NCI-H748 treated with DMSO at 0.1 percent for 48 hours (cell line): ENCODE results near the gene PGRMC2.
A peak's percentile ranks its signal among the peaks of the same experiment; 100 is the strongest.
"Not testable (repeated sequence)": the region's sequence is repeated elsewhere in the genome, so short reads cannot be mapped to it uniquely, and the experiment has no call there.

Source experiments
- DNase-seq: peaks from one replicate; lab custom pipeline; 2025; lab: John Stamatoyannopoulos, UW

PGRMC2 gene

GRCh38 chr4:128267745-128268144 lies 19.9 kb downstream of the PGRMC2 start:
- DNase-seq: no peak

DNA sequence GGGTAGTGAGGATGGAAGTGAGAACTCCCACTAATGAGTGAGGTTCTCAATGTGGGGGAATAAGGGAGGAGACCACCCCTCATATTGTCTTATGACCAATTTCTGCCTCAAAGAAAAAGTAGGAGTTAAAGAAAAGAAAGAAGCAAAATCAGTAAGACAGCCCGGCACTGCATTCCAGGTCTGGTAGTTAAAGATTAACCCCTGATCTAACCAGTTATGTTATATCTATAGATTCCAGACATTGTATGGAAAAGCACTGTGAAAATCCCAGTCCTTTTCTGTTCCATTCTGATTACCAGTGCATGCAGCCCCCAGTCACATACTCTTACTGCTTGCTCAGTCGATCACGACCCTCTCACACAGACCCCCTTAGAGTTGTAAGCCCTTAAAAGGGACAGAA lies 20.4 kb downstream of the PGRMC2 start:
- DNase-seq: not testable (repeated sequence)

GRCh38 chr4:128265550-128265949 lies 22.1 kb downstream of the PGRMC2 start:
- not testable (repeated sequence) for DNase-seq

DNA sequence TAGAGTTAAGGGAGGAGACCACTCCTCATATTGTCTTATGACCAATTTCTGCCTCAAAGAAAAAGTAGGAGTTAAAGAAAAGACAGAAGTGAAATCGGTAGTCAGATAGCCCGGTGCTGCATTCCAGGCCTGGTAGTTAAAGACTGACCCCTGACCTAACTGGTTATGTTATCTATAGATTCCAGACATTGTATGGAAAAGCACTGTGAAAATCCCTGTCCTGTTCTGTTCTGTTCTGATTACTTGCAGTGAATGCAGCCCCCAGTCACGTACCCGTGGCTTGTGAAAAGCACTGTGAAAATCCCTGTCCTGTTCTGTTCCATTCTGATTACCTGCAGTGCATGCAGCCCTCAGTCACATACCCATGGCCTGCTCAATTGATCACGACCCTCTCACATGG lies 27.7 kb downstream of the PGRMC2 start:
- DNase-seq: not testable (repeated sequence)

- DNase-seq: not testable (repeated sequence)
Measured at GRCh38 chr4:128258166-128258565, 29.4 kb downstream of the PGRMC2 start.

- no peak for DNase-seq
Measured at GRCh38 chr4:128256539-128256938, 31.1 kb downstream of the PGRMC2 start.

DNA sequence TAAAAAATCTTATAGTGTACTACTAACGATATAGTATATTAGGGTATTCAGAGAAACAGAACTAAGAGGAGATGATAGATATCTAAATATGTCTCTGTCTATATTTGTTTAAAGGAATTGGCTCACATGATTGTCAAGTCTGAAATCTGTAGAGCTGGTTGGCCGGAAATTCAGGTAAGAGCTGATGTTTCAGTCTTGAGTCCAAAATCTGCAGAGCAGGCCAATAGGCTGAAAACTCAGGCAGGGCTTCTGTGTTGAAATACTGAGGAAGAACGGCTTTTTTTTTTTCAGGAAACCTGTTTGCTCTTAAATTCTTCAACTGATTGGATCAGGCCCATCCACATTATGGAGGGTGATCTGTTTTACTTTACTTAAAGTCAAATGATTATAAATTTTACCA lies 31.7 kb downstream of the PGRMC2 start:
- DNase-seq: no peak

GRCh38 chr4:128249787-128250668 lies 37.6 kb downstream of the PGRMC2 start:
- DNase-seq: no peak

GRCh38 chr4:128247906-128248305 lies 39.7 kb downstream of the PGRMC2 start:
- DNase-seq: no peak

GRCh38 chr4:128245391-128245790 lies 42.2 kb downstream of the PGRMC2 start:
- DNase-seq: not testable (repeated sequence)

DNA sequence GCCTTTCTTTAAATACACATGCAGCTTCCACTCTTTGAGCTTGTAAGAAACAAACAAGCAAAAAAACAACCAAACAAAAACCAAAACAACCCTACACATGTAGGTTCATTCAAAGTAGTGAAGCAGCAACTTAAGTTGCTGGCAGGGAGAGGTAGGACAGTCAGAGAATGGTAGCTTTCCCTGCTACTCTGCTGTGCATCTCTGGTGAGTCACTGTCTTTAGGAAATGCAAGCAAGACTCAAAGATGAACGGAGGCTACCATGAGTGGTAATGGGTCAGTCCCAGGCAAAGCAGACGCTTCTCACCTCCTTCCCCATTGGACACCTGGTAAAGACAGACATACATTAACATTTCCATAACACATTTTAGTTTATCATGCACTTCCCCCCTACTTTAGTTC lies 43.2 kb downstream of the PGRMC2 start:
- DNase-seq: no peak

- DNase-seq: no peak
Measured at GRCh38 chr4:128242601-128243000, 45.0 kb downstream of the PGRMC2 start.

- no peak for DNase-seq
Measured at GRCh38 chr4:128241981-128242380, 45.6 kb downstream of the PGRMC2 start.

- no peak for DNase-seq
Measured at GRCh38 chr4:128241425-128241913, 46.1 kb downstream of the PGRMC2 start.

DNA sequence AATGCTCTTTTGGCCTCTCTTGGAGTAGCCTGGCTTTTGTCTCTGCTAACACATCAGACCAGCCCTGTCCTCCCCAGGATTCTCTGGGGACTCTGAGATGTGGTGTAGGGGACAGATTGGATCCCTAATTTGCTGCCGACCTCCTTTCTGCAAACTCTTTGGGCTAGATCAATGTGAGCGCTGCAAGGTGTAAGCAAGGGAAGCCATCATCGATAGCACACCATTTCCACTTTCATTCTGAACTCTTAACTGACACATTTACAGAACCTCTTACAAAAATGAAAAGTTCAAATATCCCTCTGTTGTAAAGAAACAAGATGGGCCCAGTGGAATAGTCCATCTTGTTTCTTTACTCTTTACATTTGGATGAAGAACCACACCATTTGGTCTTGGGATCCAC lies 46.6 kb downstream of the PGRMC2 start:
- no peak for DNase-seq

GRCh38 chr4:128234836-128235235 lies 52.8 kb downstream of the PGRMC2 start:
- DNase-seq: no peak

DNA sequence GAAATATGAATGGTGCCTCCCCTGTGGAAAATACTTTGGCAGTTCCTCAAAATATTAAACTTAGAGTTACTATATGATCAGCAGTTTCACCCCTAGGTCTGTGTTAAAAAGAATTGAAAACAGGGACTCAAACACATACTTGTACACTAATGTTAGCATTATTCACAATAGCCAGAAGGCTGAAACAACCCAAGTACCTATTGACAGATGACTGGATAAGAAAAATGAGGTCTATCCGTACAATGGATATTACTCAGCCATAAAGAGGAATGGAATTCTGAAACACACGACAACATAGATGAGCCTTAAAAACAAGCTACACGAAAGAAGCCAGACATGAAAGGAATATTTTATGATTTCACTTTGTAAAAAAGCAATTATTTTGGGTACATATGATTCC lies 54.9 kb downstream of the PGRMC2 start:
- no peak for DNase-seq

- DNase-seq: no peak
Measured at GRCh38 chr4:128228845-128229795, 58.5 kb downstream of the PGRMC2 start.

GRCh38 chr4:128227991-128228571 lies 59.5 kb downstream of the PGRMC2 start:
- peak; percentile 12 for DNase-seq

GRCh38 chr4:128225148-128225547 lies 62.5 kb downstream of the PGRMC2 start:
- DNase-seq: no peak

DNA sequence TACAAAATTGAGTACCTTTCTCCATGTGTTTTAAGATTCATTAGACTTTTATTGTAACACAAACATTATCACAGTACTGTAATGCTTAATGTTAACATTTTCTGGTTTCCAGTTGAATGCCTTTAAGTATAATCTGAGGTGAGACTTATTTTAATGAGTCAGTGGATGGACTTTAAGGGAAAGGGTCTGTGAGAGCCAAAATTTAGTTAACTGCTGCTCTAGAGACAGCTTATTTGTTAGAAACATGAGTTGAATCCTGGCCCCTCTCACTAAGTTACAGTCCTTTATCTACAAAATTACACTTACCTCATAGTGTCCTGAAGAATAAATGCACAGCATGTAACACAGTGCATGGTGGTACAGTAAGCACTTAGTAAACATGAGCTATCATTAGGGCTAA lies 66.0 kb downstream of the PGRMC2 start:
- no peak for DNase-seq
